ENCODE data around the gene OVCA2.

Gene OVCA2

GRCh38 chr17:2074919-2075318 lies 33.1 kb downstream of the OVCA2 start:
- Histone ChIP-seq H3K36me3 (ENCODE audit: insufficient read depth, low read length) (peaks cover 74% of the 10 kb centered on the region), H3K27me3 (ENCODE audit: insufficient read depth, low read length, poor library complexity) (no peaks in the 10 kb centered on the region), H3K9ac (ENCODE audit: low read depth, low read length) (no peak overlapping the region), H3K79me2 (ENCODE audit: insufficient read depth, low read length) (no peaks in the 10 kb centered on the region), H2AFZ (ENCODE audit: low read depth, low read length) (no peak overlapping the region), H3K4me2 (ENCODE audit: insufficient read depth, low read length) (no peak overlapping the region), H3K9me3 (ENCODE audit: insufficient read depth, low read length, severe bottlenecking) (no peaks in the 10 kb centered on the region), H3K4me3 (ENCODE audit: low read depth in 1 of 2, low read length in 2 of 2) (no peak overlapping the region), H4K20me1 (ENCODE audit: insufficient read depth, low read length) (no peaks in the 10 kb centered on the region), H3K27ac (ENCODE audit: low read length) (no peak overlapping the region), H3K4me1 (ENCODE audit: insufficient read depth, low read length) (no peaks in the 10 kb centered on the region)
- DNase-seq: no peak
- no peak; the same call in 2 of the 3 replicates for ATAC-seq (ENCODE audit: insufficient read depth, low read depth)
- TF ChIP-seq EZH2 (IDR thresholded peaks at IDR 0.05; ENCODE audit: borderline replicate concordance, low read depth, low read length, severe bottlenecking) (no peak), CTCF (IDR thresholded peaks at IDR 0.05; ENCODE audit: borderline replicate concordance, extremely low read depth, low read length, poor library complexity, severe bottlenecking) (no peak)

- no peak for TF ChIP-seq CTCF (IDR thresholded peaks at IDR 0.05; ENCODE audit: borderline replicate concordance, extremely low read depth, low read length, poor library complexity, severe bottlenecking)
- Histone ChIP-seq H3K9me3 (ENCODE audit: insufficient read depth, low read length, severe bottlenecking) (no peaks in the 10 kb centered on the region), H3K27me3 (ENCODE audit: insufficient read depth, low read length, poor library complexity) (no peaks in the 10 kb centered on the region), H2AFZ (ENCODE audit: low read depth, low read length) (no peak overlapping the region), H3K4me2 (ENCODE audit: insufficient read depth, low read length) (no peak overlapping the region), H3K4me1 (ENCODE audit: insufficient read depth, low read length) (no peaks in the 10 kb centered on the region), H3K9ac (ENCODE audit: low read depth, low read length) (no peak overlapping the region), H3K79me2 (ENCODE audit: insufficient read depth, low read length) (no peaks in the 10 kb centered on the region), H4K20me1 (ENCODE audit: insufficient read depth, low read length) (no peaks in the 10 kb centered on the region), H3K36me3 (ENCODE audit: insufficient read depth, low read length) (peaks cover 76% of the 10 kb centered on the region), H3K27ac (ENCODE audit: low read length) (no peak overlapping the region), H3K4me3 (ENCODE audit: low read depth in 1 of 2, low read length in 2 of 2) (no peak overlapping the region)
- DNase-seq: no peak
- ATAC-seq (ENCODE audit: insufficient read depth, low read depth): no peak
Measured at GRCh38 chr17:2075336-2076086, 33.7 kb downstream of the OVCA2 start.

GRCh38 chr17:2076087-2076984 lies 34.5 kb downstream of the OVCA2 start:
- no peaks in the 10 kb centered on the region for H3K79me2 ChIP-seq (ENCODE audit: insufficient read depth, low read length)
- no peak overlapping the region for H3K27ac ChIP-seq (ENCODE audit: low read length)
- no peaks in the 10 kb centered on the region for H4K20me1 ChIP-seq (ENCODE audit: insufficient read depth, low read length)
- no peak overlapping the region for H3K4me2 ChIP-seq (ENCODE audit: insufficient read depth, low read length)
- no peaks in the 10 kb centered on the region for H3K9me3 ChIP-seq (ENCODE audit: insufficient read depth, low read length, severe bottlenecking)
- no peak overlapping the region for H3K4me3 ChIP-seq (ENCODE audit: low read depth in 1 of 2, low read length in 2 of 2)
- ATAC-seq (ENCODE audit: insufficient read depth, low read depth) (no peak), DNase-seq (no peak)
- no peak overlapping the region for H3K9ac ChIP-seq (ENCODE audit: low read depth, low read length)
- no peaks in the 10 kb centered on the region for H3K27me3 ChIP-seq (ENCODE audit: insufficient read depth, low read length, poor library complexity)
- no peaks in the 10 kb centered on the region for H3K4me1 ChIP-seq (ENCODE audit: insufficient read depth, low read length)
- no peak overlapping the region for H2AFZ ChIP-seq (ENCODE audit: low read depth, low read length)
- H3K36me3 ChIP-seq (ENCODE audit: insufficient read depth, low read length): peaks cover 74% of the 10 kb centered on the region
- TF ChIP-seq CTCF (IDR thresholded peaks at IDR 0.05; ENCODE audit: borderline replicate concordance, extremely low read depth, low read length, poor library complexity, severe bottlenecking) (no peak), EZH2 (IDR thresholded peaks at IDR 0.05; ENCODE audit: borderline replicate concordance, low read depth, low read length, severe bottlenecking) (no peak)

Data from DND-41 (cell line).